ENCODE data around the gene HEBP2. TPM values are rescaled to one million over a fixed set of nuclear protein-coding genes. Genes with fewer than 3 reads are reported as not detected.

Gene HEBP2
- total and polyA plus RNA-seq, 7 donors: 19.6 to 133 (median 83.9) TPM

- peaks cover 2% of the 10 kb centered on the region for H3K4me1 ChIP-seq
- intact Hi-C loops (cut with DNase I): no loop called here
- TF ChIP-seq CTCF (IDR thresholded peaks at IDR 0.05): no peak
- H3K27ac ChIP-seq: no peak overlapping the region
- 83 to 91% (median 89%) methylated on average over 4 of the region's 4 CpGs for WGBS, 3 donors
- H3K9me3 ChIP-seq: no peaks in the 10 kb centered on the region
- DNase-seq (no peak), ATAC-seq (no peak)
- peaks cover 11 to 66% of the 10 kb centered on the region in 2 donors for H3K36me3 ChIP-seq (ENCODE audit: insufficient read depth in 1 of 2, low read depth in 1 of 2)
- no peak overlapping the region for H3K4me3 ChIP-seq
- H3K27me3 ChIP-seq (ENCODE audit: insufficient read depth in 3 of 3, low read length in 2 of 3): no peaks in the 10 kb centered on the region
Observed at GRCh38 chr6:138416206-138416605, 12.2 kb downstream of the HEBP2 start.

- 90 to 98% (median 92%) methylated on average over 3 of the region's 3 CpGs for WGBS, 3 donors
- intact Hi-C loops (cut with DNase I): no loop called here
- ATAC-seq: no peak
- H3K9me3 ChIP-seq: no peaks in the 10 kb centered on the region
- H3K4me1 ChIP-seq: no peaks in the 10 kb centered on the region
- TF ChIP-seq CTCF (IDR thresholded peaks at IDR 0.05): no peak
- peaks cover 11 to 52% of the 10 kb centered on the region in 2 donors for H3K36me3 ChIP-seq (ENCODE audit: insufficient read depth in 1 of 2, low read depth in 1 of 2)
- no peak overlapping the region for H3K4me3 ChIP-seq
- no peaks in the 10 kb centered on the region for H3K27me3 ChIP-seq (ENCODE audit: insufficient read depth in 3 of 3, low read length in 2 of 3)
- no peak overlapping the region for H3K27ac ChIP-seq
- no peak for DNase-seq
Observed at GRCh38 chr6:138417493-138418117, 13.6 kb downstream of the HEBP2 start.

- Histone ChIP-seq H3K36me3 (ENCODE audit: insufficient read depth in 1 of 2, low read depth in 1 of 2) (peaks cover 8 to 46% of the 10 kb centered on the region in 2 donors), H3K27me3 (ENCODE audit: insufficient read depth in 3 of 3, low read length in 2 of 3) (no peaks in the 10 kb centered on the region), H3K4me3 (no peak overlapping the region), H3K4me1 (no peaks in the 10 kb centered on the region), H3K9me3 (no peaks in the 10 kb centered on the region), H3K27ac (no peak overlapping the region)
- intact Hi-C loops (cut with DNase I): no loop called here
- no peak for ATAC-seq
- no peak for DNase-seq
- TF ChIP-seq CTCF (IDR thresholded peaks at IDR 0.05): no peak
- 94 to 100% (median 95%) methylated on average over 3 of the region's 3 CpGs for WGBS, 3 donors
Observed at GRCh38 chr6:138418118-138418742, 14.2 kb downstream of the HEBP2 start.

- H3K36me3 ChIP-seq (ENCODE audit: insufficient read depth in 1 of 2, low read depth in 1 of 2): peaks cover 3 to 37% of the 10 kb centered on the region in 2 donors
- no peak for DNase-seq
- H3K4me1 ChIP-seq: no peaks in the 10 kb centered on the region
- intact Hi-C loops (cut with DNase I): loop anchor here in 1 of 2 donors (10.0 kb wide), 1 partner anchor 165 kb away; no protein-coding TSS in a partner anchor
- TF ChIP-seq CTCF (IDR thresholded peaks at IDR 0.05): no peak
- 96 to 100% (median 97%) methylated on average over 3 of the region's 3 CpGs for WGBS, 3 donors
- no peak overlapping the region for H3K27ac ChIP-seq
- no peaks in the 10 kb centered on the region for H3K9me3 ChIP-seq
- H3K27me3 ChIP-seq (ENCODE audit: insufficient read depth in 3 of 3, low read length in 2 of 3): no peaks in the 10 kb centered on the region
- no peak for ATAC-seq
- H3K4me3 ChIP-seq: no peak overlapping the region
Observed at GRCh38 chr6:138419766-138420165, 15.7 kb downstream of the HEBP2 start.

All from psoas muscle (tissue), 8 donors.